ENCODE data around the gene GP2. TPM values are rescaled to one million over a fixed set of nuclear protein-coding genes. Genes with fewer than 3 reads are reported as not detected.

Gene GP2
- not detected in 5 replicates for total RNA-seq (2022; extraction: Qiagen RNA extraction)

GRCh38 chr16:20327444-20328041, at the start of gene GP2:
GP2 (minus strand) TSS chr16:20327513; CDS start chr16:20326431, 1,082 bp downstream.

GRCh38 chr16:20352615-20353014, 25.3 kb upstream of the GP2 start, which contains the start of gene UMOD:
UMOD (minus strand) TSS chr16:20352715; CDS start chr16:20350737, 1,978 bp downstream.

Other genes starting within 250 kb of the GP2 start
- not detected in 5 replicates for gene UMOD, start 25.2 kb upstream of the GP2 start, total RNA-seq (2022; extraction: Qiagen RNA extraction)
- not detected in 5 replicates for gene PDILT, start 77.2 kb upstream of the GP2 start, total RNA-seq (2022; extraction: Qiagen RNA extraction)
- gene ACSM5, start 82.0 kb upstream of the GP2 start, total RNA-seq (2022; extraction: Qiagen RNA extraction), result 0.18 TPM in 1 of 5 replicates, not detected in the others
- not detected in 5 replicates for gene ACSM2A, start 124.0 kb upstream of the GP2 start, total RNA-seq (2022; extraction: Qiagen RNA extraction)
- gene ACSM2B, start 248.9 kb upstream of the GP2 start, total RNA-seq (2022; extraction: Qiagen RNA extraction), result not detected in 5 replicates

Measured in A549 treated with Mapracorat at 1 μM for 4 hours (cell line).